Non-pigmented ciliary epithelial cell (primary cell): ENCODE results near the gene BMPR1B.

Source experiments
- DNase-seq: peaks from one replicate; pipeline ENCODE4 v3.0.0-alpha.2; 2010; ENCODE audit warnings: low read depth

Gene BMPR1B

DNA sequence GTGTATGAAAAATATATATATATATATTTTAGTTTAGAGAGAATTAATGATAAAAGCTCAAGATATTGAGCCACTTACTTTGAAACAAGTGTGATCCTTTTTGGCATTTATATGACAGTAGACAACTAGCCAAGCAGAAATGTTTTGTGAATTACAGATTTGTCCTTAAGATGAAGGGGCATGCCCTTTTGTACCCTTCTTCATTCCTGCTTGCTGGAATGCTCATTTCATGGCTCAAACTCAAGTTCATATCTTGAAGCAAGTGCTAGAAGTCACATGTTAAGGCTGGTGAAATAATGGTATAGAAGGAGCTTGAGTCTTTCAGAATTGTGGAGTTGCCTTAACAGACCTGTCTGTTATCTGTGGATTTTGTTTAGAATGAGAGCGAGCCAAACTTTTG is 203.0 kb downstream of the BMPR1B start:
- no peak for DNase-seq

DNA sequence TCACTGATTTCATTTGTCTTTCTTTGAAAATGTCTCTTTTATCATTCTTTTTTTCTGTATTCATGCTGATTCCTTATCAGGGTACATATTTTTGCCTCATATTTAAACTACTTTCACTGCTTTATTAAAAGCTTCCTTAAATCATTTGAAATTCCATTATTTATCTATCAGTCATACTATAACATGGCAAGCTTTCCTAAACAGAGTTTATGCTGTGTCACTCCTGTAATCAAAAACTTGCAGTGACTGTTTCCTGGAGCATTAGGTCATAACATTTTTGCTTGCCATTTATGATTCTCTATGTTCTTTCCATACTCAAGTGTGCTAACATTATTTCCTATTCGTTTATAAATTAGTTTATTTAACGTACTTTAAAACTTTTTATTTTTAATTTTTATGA is 203.7 kb downstream of the BMPR1B start:
- DNase-seq: no peak

DNA sequence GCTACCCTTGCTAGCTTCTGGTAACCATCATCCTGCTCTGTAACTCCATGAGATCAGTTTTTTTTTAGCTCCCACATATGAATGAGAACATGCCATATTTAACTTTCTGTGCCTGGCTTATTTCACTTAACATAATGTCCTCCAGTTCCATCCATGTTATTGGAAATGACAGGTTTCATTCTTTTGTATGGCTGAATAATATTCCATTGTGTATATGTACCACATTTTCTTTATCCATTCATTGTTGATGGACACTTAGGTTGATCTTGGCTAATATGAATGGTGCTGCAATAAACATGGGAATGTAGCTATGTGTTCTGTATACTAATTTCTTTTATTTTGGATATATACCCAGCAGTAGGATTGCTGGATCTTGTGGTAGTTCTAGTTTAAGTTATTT is 204.7 kb downstream of the BMPR1B start:
- no peak for DNase-seq

DNA sequence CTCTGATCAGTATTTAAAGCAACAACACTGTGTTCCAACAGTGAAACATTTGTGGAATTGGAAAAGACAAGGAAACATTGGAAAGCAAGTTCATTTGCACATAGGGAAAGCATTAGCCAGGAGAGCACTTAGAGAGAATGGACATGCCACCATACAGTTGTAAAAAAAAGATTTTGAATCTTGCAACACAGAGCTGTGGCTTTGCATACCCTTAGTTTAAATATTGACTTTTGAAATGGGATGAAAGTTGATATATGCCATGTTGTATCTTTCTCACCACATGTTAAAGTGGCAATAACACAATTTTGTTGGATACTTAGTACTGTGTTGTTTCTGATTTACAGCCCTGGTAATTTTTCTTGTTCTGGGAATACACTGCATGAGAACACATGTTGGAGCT is 208.1 kb downstream of the BMPR1B start:
- DNase-seq: no peak

DNA sequence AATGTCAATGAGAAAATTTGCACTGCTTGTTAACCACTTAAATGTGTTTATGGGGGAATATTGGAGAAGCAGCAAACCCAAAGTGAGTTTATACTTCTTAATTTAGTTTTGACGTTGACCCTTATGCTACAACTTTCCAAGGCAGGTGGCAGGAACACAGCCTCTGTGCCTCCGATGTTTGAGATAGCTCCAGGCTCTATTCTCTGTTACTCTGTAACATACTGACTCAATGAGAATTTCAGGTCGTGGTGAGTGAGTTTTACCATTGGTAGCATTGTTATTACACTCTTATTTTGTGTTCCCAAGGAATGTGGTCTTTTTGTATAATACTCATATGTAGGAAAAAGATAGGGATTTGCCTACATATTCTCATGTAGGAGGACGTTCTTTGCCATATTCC is 210.7 kb downstream of the BMPR1B start:
- no peak for DNase-seq

DNA sequence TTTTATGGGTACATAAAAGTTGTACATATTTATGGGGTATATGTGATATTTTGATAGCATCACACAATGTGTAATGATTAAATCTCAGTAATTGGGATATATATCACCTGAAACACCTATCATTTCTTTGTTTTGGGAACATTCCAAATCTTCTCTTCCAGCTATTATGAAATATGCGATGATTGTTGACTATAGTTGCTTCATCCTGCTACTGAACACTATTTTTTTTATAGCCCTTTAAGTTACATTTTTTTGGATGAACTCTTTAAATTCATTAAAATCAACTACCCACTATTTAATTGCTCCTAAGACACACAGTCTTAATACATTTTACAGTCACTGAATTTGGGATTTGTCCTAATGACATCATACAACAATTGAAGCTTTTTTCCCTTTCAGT is 212.9 kb downstream of the BMPR1B start:
- no peak for DNase-seq

DNA sequence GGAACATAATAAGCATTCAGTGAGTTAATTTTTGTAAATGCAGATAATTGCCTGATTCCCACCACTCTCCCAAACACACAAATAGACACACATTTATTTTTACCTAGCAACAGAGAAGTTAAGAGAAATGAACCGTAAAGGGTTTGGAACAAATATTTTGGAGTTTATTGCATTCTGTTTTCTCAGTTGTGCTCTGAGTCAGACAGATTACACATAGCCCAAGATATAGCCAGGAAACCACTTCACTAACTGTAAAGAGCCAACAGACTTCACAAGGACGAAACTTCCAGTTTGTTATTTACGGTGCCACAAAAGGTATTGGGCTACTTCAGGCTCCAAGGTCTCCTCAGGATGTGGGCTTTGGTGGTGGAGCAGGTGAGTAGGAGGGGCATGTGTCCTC is 217.0 kb downstream of the BMPR1B start:
- DNase-seq: no peak

DNA sequence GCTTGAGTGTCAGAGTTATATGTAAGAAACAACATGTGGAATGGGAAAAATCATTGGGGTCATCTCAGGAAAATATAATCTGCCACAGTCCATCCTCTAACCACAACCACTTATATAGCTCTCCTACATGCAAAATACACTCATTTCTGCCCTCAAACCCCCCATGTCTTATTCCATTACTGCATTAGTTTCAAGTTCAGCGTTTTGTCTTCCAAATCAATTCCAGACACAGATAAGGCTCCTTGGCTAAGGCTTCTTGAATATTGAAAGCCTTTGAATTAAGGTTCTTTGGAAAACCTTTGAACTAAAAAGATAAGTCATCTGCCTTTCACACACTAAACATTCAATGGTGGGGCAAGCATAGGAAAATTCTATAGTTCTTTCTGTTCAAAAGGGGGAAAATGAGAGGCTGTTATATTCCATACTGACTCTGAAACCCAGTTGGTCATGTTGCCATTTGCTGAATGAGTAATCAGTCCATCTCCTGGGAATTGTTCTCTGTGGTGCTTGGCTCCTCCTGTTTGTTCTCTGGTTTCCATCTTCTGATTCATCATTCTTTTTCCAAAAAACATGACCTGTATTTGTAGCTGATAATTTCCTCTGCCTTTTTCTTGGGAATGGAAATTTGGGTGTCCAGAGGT is 218.7 kb downstream of the BMPR1B start:
- DNase-seq: peak; percentile 27

DNA sequence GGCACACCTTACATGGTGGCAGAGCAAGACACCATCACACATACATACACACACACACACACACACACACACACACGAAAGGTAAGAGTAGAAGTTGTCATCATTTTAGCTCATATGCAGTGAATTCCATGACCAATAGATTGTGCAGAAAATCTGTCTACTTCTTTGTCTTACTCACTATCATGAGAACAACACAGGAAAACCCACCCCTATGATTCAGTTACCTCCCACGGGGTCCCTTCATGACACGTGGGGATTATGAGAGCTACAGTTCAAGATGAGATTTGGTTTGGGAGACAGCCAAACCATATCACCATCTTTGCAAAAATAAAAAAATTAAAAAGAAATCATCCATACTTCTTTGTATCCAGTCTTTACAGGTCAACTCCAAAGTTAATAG is 221.1 kb downstream of the BMPR1B start:
- peak; percentile 23 for DNase-seq

DNA sequence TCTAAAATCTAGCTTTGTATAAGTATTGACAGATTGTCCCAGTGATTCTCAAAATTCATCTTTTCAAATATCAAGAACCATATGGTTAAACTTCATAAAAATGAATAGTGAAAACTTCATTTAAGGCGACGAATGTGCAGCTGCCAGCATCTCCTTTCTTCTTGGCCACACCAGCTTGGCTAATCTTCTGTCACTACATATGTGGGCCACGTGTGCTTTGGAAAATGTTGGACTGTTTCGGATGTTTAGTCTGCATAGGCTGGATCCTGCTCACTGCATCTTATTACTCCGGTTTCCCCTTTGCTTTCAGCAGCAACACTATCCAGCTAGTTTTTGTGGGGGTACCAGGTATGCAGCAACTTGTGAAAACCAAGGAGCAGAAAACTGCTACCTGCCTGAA is 221.9 kb downstream of the BMPR1B start:
- no peak for DNase-seq

DNA sequence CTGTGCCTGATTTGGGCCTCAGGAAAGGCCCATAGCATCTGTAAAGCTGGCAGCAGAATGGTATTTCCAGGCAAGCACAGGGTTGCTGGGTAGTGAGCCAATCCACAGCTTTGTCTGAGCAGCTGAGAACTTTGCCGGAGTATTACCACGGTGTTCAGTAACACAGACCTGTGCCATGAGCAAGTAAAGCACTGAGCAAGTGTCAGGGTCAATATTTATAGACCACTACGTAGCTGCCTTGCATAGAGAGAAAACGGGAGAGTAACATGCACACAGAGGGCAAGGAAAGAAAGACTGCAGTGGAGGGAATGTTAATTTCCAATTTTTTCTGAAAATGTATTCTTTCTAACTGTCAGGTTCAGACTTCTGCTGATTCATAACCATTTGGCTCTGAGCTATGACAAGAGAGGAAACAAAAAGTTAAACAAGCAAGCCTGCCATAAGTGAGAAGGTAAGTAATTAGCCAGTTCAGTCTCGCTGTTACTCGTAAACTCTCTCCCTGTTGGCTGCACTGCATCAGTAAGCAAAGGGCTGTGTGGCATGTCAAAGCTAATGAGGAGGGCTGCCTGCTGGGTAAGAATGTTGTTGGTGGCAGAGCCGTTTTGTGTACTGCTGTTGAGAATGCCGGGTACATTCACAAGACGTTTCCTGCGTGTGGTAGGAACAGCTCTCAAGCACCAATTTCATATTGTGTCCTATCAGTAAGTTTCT is 238.1 kb downstream of the BMPR1B start:
- no peak for DNase-seq

DNA sequence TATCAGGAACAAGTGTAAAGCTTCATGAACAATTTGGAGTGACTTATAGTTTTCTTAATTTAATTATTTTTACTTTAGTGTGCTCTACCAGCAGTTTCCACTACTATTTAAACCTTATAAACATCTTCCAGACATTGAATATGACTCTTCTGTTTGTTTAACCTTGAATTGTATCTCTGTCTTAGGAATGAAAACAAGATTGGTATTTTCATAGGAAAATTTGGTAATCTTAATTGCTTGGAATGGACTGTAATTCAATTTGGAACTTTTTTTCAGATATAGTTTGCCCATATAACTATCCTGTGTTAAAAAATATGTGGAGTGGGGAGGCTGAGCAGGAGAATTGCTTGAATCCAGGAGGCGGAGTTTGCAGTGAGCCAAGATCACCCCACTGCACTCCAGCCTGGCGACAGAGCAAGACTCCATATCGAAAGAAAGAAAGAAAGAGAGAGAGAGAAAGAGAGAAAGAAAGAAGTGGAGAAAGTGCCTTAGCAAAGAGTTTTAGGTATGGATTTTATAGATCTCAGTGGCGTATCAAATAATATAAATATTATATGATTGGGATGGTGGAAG is 242.4 kb downstream of the BMPR1B start:
- DNase-seq: no peak

DNA sequence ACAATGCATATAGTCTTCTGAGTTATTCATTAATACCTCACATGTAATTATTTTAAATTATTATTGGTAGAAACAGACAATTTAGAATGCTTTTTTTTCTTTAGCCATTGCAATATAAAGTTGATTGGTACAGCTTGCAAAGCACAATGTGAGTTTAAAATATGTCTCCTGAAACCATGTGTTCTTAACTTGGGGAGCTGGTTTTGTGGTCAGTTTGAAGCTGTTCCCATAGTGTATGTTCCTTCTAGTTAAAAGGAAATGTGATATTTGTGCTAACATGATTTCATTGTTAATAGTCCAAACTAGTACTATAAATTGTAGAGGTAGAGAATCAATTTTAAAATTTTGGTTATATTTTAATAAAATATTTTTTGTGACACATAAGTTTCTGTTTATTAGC is 247.2 kb downstream of the BMPR1B start:
- no peak for DNase-seq

DNA sequence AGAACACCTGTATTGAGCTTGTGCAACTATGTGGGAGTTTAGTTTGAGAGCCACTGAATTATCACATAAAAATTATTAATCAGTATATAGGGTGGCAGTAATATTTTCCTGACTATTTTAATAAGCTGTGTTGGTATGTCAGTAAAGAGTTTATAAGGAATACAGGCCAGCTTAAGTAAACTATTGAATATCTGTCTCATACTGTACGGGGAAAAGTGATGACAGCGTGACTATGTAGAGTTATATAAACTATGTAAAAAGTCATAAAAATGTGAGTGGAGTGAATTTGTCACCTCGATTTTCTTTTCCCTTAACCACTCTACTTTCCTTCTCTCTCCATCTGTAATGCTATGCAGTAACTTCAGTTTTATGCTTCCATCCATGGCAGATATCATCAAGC is 250.2 kb downstream of the BMPR1B start:
- no peak for DNase-seq

DNA sequence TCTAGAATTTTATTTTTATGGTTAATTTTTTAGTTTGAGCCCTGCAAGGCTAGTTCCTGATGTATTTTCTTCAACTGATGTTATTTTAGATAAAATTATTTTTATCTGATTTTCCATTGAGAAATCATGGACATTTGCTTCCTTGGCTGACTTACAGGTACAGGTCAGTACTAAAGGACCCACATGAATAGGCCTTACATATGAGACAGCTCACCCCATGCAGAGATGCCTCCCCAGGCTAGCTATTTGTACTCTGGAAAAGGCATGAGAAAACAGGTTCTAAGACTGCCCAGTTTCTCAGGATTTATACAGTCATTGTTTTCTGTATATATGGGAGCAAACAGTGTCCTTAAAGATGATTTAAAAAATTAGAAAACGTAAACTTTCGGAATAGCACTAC is 255.5 kb downstream of the BMPR1B start:
- no peak for DNase-seq

DNA sequence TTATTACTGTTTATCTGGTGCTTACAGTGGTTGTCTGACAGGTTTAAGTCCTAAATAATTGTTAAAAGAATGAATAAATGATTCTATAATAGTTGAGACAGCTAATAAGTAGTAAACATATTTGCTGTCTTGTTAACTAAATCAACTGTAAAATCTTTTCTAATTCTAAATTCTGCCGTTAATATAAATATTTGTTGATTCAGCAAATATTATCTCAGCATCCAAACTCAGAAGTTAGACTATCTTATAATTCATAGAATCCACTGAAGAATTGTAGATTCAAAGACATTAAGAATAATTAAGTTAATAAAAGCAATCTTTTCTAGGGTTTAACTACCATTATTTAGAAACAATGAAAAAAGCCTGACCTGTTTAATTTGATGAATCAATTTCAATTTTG is 256.3 kb downstream of the BMPR1B start:
- DNase-seq: no peak

DNA sequence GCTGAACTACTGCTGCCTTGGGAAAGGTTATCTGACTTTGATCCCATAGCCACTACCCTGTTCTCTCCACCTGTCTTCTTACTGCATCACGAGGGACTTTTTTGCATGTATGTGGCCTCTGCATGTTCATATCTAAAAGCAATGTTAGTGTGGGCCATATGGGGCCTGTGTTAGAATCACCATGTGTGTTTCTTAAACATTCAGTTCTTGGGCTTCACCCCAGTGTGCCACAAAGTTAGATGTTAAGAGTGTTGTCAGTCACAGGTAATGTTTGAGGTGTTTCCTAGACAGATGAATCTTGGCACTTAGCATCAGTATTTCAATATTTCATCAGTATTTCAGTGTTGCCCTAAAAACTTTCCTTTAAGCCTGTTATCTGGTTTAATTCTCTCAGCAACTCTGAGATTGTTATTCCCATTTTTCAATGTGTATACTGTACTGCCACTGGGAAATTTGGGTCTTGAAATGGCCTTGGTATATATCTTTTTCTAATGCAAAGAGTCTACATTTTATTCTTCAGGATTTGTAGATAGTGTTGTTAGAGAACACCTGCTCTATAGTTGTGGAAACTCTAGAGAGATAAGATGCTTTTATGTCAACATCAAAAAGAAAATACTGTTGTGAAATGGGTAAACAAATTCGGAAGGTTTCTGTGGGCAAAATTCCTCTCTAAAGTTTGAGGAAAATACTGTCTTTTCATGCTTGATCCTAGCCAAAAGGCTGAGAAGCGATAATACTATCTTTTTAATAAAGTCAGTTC is 259.7 kb downstream of the BMPR1B start:
- no peak for DNase-seq

DNA sequence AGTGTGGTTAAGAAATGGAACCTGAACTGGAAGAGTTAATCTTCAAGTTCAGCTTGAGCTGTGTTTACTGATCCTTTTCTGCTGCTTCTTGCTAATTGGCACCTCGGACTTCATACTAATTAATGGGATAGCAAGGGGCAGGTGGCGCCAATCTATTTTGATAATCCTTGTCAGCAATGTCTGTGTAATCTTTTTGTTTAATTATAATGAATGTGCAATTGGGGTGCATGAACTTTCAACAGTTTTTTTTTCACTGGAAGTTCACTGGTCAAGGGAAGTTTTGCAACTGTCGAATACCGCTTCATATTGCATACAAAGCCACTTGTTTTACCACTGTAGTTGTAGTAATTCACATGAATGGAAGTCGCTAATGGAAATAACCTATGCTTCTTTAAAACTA is 261.0 kb downstream of the BMPR1B start:
- DNase-seq: no peak

DNA sequence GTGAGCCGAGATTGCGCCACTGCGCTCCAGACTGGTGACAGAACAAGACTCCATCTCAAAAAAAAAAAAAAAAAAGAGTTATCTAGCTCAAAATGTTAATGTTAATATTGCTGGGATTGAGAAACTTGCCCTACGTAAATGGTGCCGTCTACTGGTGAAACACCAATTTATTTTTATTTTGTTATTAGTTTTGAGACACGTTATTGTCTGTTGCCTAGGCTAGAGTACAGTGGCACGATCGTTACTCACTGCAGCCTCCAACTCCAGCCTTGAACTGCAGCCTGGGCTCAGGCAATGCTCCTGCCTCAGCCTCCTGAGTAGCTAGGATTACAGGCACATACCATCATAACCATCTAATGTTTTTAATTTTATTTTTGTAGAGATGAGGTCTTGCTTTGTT is 262.8 kb downstream of the BMPR1B start:
- DNase-seq: no peak

DNA sequence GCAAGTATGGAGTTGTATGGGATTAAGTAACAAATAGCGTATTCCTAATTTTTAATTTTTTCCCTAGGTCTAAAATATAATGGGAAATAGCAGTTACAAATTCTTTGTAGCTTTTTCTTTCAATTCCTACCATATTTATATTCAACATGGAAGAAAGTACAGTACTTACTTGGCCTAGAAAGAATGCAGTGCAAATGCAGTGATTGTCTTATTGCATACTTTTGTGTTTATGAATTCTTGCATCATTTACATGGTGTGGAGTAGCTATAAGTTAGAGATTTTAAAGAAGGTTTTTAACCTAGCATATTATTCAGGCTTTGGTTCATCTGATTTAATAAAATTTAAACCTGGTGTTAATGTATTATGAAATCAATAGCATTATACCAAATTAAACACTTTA is 263.3 kb downstream of the BMPR1B start:
- DNase-seq: no peak

DNA sequence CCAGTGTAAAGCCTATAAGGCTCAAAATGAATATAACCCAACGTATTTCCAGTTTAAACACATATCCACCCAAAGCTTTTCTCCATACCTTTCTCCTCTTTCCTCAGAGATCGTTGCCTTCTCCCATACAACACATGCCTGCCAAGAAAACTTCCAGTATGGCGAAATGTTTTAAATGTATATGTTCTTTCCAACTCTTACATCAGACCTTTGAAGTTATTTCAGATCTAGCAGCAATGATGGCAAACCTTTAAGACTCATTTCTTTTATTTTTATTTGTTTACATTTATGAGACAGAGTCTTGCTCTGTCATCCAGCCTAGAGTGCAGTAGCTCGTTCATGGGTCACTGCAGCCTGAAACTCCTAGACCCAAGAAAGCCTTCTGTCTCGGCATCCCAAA is 265.4 kb downstream of the BMPR1B start:
- no peak for DNase-seq

DNA sequence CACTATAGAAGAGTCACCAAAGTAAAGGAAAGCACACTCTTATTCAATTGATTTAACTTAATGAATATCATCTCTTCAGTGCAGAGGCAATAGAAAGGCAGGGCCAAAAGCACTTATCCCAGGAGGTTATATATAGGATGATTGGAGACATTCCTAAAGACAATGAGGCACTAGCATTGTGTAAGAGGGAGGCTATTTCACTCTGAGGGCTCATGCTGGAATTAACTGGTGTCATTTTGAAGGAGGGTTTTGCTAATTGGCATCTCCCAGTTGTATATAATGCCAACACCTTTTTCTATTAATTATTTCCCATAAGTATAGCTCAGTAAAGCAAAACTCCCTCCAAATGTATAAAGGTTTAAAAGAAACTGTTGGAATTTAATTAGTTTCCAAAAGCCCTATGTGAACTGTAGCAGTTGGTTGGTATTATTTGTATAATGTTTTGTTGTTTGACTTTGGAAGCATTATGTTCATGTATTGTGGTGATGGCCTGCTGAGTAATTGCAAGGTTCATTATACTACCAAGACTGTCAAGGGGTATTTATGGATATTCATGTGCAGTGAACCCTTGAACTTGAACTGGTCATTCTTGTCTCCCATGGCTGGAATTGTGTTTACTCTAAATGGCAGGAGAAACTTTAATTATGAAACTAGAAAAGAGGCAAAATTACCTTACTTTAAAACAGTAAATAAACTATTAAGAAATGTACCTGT is 270.3 kb downstream of the BMPR1B start:
- no peak for DNase-seq
